PFSK-1 (cell line): Measurements from ENCODE around the gene ATP2B2.

Experiments used
- FOXP2 ChIP-seq: optimal IDR thresholded peaks from 2 replicates; pipeline ENCODE3; 2011; ENCODE audit warnings: borderline replicate concordance, control low read depth, inconsistent platforms; ENCODE audit not compliant: insufficient read depth; ENCODE audit errors: extremely low read length, extremely low read depth
- POLR2AphosphoS5 ChIP-seq: IDR thresholded peaks from 2 replicates; pipeline ENCODE4 v1.6.1; 2012; ENCODE audit warnings: low read depth, mild to moderate bottlenecking, control low read depth, low read length, moderate library complexity
- SIN3A ChIP-seq: IDR thresholded peaks from 2 replicates; pipeline ENCODE4 v1.6.1; 2012; ENCODE audit warnings: mild to moderate bottlenecking, low read length, moderate library complexity, borderline replicate concordance; ENCODE audit not compliant: insufficient read depth
- TAF1 ChIP-seq: IDR thresholded peaks from 2 replicates; pipeline ENCODE4 v1.6.1; 2012; ENCODE audit warnings: low read length, control low read depth, borderline replicate concordance; ENCODE audit not compliant: insufficient read depth
- TF ChIP-seq, protein P1 (sequence below), 2 experiments: IDR thresholded peaks; 2 replicates each; pipeline versions ENCODE4 v1.6.1 to v1.8.0; 2011 to 2012; ENCODE audit warnings: low read depth in 2 of 2, low read length in 2 of 2, control low read depth in 1 of 2, inconsistent platforms in 1 of 2, mild to moderate bottlenecking in 1 of 2, moderate library complexity in 1 of 2; ENCODE audit not compliant: insufficient read depth in 1 of 2

The ATP2B2 gene

DNA sequence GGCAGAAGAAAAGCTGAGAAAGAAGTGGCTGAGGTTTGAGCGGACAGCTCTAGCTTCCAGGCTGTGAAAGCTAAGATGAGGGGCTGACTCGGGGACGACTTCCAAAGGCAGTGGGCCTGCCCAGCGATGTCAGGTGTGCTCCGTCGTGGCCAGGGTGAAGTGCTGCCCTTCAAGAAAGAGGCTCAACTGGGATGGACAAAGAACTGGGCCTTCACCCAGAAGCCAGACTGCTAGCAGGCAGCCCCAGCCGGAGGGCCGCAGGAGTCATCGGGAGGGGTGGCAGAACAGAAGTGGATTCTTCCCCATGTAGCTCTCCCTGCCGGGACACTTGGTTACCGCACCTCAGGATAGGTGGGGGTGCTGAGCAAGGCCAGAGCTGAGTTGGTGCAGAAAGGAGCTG lies 171.3 kb downstream of the ATP2B2 start:
- TF ChIP-seq FOXP2 = no peak
- no peak for TF ChIP-seq POLR2AphosphoS5
- TF ChIP-seq TAF1 = no peak
- TF ChIP-seq, protein P1, sequence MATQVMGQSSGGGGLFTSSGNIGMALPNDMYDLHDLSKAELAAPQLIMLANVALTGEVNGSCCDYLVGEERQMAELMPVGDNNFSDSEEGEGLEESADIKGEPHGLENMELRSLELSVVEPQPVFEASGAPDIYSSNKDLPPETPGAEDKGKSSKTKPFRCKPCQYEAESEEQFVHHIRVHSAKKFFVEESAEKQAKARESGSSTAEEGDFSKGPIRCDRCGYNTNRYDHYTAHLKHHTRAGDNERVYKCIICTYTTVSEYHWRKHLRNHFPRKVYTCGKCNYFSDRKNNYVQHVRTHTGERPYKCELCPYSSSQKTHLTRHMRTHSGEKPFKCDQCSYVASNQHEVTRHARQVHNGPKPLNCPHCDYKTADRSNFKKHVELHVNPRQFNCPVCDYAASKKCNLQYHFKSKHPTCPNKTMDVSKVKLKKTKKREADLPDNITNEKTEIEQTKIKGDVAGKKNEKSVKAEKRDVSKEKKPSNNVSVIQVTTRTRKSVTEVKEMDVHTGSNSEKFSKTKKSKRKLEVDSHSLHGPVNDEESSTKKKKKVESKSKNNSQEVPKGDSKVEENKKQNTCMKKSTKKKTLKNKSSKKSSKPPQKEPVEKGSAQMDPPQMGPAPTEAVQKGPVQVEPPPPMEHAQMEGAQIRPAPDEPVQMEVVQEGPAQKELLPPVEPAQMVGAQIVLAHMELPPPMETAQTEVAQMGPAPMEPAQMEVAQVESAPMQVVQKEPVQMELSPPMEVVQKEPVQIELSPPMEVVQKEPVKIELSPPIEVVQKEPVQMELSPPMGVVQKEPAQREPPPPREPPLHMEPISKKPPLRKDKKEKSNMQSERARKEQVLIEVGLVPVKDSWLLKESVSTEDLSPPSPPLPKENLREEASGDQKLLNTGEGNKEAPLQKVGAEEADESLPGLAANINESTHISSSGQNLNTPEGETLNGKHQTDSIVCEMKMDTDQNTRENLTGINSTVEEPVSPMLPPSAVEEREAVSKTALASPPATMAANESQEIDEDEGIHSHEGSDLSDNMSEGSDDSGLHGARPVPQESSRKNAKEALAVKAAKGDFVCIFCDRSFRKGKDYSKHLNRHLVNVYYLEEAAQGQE (IDR thresholded peaks at IDR 0.05; ENCODE audit: insufficient read depth in 1 of 2, low read depth in 2 of 2, low read length in 2 of 2) = no peak
- TF ChIP-seq SIN3A = no peak

DNA sequence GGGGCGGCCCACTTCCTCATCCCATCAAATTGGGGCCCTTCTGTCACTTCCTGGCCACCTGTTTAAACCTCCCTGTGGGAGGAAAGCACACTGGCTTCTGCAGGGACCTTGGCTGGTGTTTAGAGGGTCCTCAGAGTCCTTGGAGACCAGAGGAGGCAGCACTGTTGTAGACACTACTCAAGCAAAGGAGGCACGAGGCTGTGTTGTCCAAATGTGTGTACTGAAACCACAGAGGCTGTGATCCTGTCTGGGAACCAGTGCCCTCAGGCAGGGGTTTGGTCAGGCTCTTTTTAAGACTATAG lies 172.1 kb downstream of the ATP2B2 start:
- no peak for TF ChIP-seq FOXP2
- no peak for TF ChIP-seq SIN3A
- no peak for TF ChIP-seq POLR2AphosphoS5
- TF ChIP-seq, protein P1 (IDR thresholded peaks at IDR 0.05; ENCODE audit: insufficient read depth in 1 of 2, low read depth in 2 of 2, low read length in 2 of 2) = no peak
- no peak for TF ChIP-seq TAF1

DNA sequence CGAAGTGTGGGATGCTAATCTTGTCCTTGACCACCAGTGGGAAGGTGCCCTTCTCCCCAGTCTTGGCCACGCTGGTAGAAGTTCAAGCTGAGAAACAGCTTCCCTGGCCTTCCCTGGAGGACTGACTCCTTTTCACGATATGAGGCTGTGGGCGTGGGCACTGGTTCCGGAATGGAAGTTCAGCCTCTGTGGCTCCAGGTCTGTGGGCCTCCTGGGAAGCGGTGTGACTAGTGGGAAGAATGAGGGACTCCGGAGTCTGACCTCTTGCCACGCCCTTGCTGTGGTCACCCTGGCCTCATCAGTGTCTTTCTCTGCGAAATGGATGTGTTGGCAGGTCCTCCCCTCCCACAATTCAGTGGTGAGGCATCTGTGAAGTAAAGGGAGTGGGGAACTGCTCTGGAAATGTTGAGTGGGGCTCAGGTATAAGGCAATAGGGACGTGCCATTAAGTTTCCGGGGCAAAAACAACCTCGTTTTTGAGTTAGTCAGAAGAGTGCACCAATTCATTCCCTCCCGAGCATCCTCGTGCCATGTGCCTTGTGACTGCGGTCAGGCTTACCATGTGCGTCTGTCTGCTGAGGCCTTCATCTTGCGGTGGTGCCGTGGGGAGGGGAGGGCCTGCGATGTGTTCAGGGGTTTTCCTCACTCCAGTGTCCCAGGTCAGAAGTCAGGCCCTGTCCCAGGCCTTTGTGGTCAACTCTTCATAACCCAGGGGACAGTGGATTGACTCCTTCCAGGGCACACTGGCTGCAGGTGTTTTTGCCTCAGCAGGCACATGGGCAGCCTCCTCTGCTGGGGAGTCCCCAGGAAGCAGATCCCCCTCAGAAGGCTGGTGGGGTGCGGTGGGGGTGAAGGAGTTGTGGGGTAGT lies 172.7 kb downstream of the ATP2B2 start:
- no peak for TF ChIP-seq TAF1
- TF ChIP-seq SIN3A = no peak
- TF ChIP-seq, protein P1 (IDR thresholded peaks at IDR 0.05; ENCODE audit: insufficient read depth in 1 of 2, low read depth in 2 of 2, low read length in 2 of 2) = no peak
- no peak for TF ChIP-seq FOXP2
- no peak for TF ChIP-seq POLR2AphosphoS5

DNA sequence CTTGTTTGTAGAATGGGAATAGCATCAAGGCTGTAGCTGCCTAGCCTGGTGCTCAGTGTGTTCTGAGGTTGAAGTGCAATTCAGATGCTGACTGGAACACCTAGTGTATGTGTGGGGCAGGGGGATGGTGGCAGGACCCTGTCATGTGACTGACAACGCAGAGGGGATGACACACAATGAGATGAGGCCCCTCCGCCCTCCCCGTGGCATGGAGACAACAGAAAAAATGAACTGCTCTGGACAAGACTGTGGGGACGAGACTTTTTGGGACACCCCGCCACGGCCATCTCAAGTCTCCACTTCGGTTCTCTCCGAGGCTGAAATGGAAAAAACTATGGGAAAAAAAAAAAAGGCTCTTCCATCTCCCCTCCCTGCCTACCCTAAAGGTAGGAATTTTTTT lies 174.1 kb downstream of the ATP2B2 start:
- no peak for TF ChIP-seq TAF1
- TF ChIP-seq SIN3A = no peak
- no peak for TF ChIP-seq POLR2AphosphoS5
- TF ChIP-seq, protein P1 (IDR thresholded peaks at IDR 0.05; ENCODE audit: insufficient read depth in 1 of 2, low read depth in 2 of 2, low read length in 2 of 2) = no peak
